HG02840 (cell line): Measurements from ENCODE around the gene AFG1L.
"Not testable (repeated sequence)": the region's sequence is repeated elsewhere in the genome, so short reads cannot be mapped to it uniquely, and the experiment has no call there.

Experiments
- ATAC-seq: cut with Tn5 transposase; IDR thresholded peaks from one replicate; pipeline ENCODE4 v1.9.1; 2021; ENCODE audit warnings: mild to moderate bottlenecking, moderate library complexity, moderate number of reproducible peaks; ENCODE audit not compliant: unreplicated experiment, low FRiP score

Gene AFG1L

DNA sequence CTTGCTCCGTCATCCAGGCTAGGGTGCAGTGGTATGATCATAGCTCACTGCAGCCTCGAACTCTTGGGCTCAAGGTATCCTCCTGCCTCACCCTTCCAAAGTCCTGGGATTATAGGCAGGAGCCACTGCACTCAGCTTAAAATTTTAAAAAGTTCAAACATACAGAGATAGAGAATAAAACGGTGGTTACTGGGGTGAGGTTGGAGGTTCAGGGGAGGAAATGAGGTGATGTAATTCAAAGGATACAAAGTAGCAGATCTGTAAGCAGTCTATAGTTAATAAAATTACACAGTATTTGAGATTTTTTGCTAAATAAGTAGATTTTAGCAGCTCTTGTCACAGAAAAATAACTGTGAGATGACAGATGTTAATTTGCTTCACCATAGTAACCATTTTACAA, 7.5 kb upstream of the AFG1L start:
- no peak for ATAC-seq

DNA sequence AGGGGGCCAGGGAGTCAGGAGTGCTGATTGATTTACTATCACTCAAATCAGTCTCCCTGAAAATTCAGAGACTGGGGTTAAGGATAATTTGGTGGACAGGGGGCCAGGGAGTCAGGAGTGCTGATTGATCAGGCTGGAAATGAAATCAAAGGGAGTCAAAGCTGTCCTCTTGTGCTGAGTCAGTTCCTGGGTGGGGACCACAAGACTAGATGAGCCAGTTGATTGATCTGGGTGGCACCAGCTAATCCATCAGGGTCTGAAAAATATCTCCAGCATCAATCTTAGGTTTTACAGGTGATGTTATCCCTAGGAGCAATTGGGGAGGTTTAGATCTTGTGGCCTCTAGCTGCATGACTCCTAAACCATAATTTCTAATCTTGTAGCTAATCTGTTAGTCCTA, 6.1 kb upstream of the AFG1L start:
- ATAC-seq = no peak

DNA sequence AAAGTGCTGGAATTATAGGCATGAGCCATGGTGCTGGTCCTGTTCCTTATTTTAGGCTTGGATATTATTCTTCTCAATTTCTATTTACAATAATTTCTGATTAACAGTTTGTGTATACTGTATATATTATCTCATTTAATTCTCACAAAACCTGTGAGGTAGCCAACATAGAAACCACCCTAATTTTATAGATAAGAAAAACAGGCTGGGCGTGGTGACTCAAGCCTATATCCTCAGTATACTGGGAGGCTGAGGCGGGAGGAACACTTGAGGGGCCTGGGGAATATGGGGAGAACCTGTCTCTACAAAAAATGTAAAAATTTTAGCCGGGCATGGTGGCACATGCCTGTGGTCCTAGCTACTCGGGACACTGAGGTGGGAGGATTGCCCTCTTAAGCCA, 3.8 kb upstream of the AFG1L start:
- no peak for ATAC-seq

DNA sequence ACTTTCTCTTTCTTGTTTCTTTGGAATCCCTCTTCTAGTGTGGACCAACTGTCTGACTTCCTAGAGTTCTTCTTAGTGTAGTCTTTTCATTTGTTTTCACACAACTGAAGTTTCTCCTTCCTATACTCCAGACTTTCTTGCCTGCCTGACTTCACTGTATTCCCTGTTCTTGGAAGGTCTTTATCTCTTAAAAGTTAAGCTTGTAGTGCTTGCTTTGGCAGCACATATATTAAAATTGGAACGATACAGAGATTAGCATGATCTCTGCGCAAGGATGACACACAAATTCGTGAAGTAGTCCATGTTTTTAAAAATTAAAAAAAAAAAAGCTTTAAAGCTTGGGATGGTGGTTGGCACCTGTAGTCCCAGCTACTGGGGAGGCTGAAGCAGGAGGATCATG, 2.3 kb upstream of the AFG1L start:
- ATAC-seq = not testable (repeated sequence)

DNA sequence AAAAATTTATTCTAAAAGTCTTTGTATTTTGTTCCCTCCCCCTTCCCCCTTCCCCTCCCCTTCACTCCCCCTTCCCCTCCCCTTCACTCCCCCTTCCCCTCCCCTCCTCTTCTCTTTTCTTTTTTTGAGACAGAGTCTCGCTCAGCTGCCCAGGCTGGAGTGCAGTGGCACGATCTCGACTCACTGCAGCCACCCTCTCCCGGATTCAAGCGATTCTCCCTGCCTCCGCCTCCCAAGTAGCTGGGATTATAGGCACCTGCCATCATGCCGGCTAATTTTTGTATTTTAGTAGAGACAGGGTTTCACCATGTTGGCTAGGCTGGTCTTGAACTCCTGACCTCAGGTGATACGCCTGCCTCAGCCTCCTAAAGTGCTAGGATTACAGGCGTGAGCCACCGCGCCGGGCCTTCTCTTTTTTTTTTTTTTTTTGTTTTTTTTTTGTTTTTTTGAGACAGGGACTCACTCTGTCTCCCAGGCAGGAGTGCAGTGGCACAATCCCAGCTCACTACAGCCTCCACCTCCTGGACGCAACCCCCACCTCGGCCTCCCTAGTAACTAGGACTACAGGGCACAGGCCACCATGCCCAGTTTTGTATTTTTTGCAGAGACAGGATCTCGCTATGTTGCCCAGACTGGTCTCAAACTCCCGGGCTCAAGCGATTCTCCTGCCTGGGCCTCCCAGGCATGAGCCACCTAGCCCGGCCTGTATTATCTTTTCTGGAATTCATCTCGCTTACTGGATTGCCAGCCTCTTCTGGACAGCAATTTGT, 1.1 kb upstream of the AFG1L start:
- ATAC-seq = no peak

DNA sequence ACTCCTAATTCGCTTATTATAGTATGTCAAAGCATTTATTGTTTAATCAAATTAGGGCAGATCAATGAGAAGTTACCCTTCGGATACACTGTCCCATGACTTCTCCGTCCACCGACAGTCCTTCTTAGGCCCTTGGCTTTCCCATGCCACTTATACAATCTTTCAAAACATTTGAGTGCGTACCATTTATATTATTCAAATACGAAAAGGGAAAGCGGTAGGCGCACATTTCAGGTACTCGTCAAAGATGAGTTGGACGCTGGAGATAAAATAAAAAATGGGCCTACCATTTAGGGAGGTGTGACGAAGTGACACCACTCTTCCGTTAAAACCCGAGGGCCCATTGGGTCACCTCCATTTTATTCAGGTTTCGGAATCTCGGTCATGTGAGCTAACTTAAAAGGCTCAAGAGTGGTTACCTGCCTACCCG, 542 bp upstream of the AFG1L start:
- ATAC-seq = peak; percentile 24

DNA sequence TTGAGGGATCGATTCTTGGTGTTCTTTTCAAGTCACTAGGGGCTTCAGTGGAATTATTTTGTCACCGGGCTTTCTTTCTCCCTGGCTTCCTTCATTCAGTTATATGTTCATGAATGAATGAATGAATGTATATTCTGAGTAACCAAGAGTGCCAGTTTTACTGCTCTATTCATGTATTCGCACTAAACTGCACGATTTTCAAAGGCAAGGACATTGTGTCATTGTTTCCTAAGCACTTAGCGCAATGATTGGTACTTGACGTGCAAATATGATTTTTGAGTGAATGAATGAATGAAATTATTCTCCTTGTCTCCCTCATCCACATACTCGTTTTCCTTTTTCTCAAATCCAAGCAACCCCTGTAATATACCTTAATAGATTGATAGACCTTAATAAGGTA, 822 bp downstream of the AFG1L start:
- no peak for ATAC-seq

DNA sequence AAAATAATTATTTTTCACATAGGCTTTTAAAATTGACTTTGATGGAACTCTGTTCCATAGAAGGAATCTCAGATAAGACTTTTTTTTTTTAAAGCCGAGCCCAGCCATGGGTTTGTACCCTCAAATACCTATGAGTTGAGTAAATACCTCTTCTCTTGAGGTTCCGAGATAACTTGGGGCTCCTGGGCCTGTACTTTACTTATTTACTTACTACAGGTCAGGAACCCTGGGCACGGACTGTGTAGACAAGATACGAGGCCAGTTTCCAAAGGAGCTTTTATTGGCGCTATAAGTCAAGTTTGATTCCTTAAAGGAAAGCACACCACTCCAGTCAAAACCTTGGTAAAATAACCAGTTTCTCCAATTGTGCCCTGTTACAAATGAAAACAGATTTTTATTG, 7.5 kb downstream of the AFG1L start:
- ATAC-seq = no peak

DNA sequence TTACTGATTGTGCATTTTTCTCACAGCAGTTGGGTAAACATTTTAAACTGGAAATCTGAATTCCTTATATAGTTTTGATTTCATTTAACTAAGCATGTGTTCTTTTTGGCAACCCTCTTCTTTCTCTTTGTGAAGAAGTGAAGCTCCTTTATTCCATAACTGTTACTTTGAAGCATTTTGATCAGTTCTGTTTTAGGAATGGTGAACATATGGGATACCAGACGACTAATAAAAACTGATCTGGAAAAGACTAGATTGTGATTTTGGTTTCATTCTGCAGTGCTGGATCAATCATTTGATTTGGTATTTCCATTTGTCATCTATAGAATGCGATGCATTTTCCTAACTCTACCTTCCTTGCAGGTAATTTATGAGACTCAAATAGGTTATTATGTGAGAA, 9.8 kb downstream of the AFG1L start:
- ATAC-seq = no peak

DNA sequence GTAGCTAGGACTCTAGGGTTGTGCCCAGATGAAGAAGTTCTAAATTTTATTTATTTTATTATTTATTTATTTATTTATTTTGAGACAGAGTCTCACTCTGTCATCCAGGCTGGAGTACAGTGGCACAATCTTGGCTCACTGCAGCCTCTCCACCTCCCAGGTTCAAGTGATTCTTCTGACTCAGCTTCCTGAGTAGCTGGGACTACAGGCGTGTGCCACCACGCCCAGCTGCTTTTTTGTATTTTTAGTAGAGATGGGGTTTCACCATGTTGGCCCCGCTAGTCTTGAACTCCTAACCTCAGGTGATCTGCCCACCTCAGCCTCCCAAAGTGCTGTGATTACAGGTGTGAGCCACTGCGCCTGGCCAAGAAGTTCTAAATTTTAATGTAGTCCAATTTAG, 13.8 kb downstream of the AFG1L start:
- not testable (repeated sequence) for ATAC-seq

DNA sequence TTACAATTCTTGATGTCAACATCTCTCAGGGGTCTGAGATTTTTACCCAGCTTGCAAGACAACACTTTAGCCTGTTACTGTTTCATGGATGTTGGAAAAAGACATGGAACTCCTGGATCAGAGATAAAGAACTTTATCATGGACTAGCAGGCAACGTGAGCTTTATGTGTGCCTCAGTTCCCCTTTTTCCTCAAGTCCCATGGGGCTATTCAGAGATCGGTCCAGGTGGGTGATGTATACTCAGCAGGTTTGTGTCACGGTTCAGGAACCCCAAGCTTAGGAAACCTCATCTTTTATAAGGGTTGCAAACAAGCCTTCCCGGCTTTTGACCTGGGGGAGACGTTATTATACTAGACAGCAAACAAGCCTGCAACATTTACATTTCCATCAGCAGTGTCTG, 15.0 kb downstream of the AFG1L start:
- no peak for ATAC-seq

DNA sequence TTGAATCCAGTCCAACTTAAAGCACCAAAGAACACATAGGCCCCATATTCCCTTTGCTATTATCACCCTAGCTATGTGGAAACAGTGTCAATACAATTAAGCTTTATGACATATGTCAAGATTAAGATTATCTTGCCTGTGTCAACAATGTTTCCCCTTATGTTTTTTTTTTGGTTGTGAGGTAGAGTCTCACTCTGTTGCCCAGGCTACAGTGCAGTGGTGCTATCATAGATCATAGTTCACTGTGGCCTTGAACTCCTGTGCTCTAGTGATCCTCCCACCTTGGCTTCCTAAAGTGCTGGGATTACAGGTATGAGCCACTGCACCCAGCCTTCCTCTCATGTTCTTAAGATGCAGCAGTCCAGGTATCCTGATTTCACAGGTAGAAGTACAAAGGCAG, 17.8 kb downstream of the AFG1L start:
- no peak for ATAC-seq

DNA sequence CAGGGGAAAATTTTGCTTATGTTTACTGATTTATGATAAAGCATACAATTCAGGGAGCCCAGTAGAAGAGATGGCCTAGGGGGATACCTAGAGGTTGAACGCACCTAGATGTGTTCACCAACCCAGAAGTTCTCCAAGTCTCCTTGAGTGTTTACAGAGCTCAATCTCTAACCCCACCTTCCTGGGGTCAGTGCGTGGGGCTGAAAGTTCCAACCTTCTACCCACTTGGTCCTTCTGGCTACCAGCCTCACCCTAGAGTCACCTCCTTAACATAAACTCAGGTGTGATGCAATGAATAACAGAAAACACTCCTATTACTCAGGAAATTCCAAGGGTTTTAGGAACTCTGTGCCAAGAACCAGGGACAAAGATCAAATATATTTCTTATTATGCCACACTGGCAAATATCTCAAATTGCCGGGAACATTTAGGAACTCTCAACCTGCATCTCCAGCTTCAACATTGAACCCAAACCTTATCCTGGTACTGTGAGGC, 26.4 kb downstream of the AFG1L start:
- ATAC-seq = no peak

DNA sequence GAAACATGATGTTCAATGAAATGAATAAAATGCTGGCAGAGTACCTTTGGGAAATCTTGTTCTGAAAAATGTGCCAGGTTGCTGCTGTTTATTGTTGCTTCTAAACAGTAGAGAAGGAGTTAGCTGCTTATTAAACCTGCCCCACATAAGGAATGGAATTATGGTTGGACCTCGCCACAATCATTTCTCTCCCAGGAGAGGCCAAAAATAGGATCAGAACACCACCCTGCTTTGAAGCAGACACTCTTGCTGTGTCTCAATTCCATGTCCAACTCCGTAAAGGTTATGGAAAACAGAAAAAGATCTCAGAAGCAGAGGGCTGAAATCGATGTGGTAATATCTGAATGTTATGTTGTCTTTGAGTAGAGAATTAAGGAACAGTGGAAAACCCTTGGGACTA, 27.9 kb downstream of the AFG1L start:
- ATAC-seq = no peak

DNA sequence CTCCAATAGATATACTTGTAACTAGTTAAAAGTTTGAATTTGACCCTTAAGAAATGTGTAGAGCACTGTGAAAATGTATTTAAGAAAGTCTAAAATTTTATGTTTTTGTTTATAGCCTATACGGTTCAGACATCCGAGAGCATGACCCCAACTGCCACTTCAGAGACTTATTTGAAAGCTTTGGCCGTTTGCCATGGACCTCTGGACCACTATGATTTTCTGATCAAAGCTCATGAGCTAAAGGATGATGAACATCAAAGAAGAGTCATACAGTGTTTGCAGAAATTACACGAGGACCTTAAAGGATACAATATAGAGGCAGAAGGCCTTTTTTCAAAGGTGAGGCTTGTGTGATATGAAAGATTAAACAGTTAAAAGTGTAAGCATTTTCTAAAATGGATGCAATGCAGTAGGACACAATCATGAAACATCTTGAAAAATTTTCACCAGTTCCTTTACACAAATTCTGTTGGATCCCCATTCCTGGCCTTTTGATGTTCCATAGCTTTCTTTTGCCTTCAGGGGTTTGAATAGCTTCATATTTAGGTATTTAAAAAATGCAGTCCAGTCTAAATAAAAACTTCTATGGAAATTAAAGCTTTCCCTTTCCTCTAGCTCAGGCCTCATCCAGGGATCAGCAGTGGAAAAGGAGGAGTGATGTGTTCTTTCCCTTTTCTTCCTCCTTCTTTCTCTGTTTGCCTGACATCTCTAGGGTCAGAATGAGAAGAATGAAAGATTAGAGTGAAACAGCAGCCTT, 29.0 kb downstream of the AFG1L start:
- no peak for ATAC-seq

DNA sequence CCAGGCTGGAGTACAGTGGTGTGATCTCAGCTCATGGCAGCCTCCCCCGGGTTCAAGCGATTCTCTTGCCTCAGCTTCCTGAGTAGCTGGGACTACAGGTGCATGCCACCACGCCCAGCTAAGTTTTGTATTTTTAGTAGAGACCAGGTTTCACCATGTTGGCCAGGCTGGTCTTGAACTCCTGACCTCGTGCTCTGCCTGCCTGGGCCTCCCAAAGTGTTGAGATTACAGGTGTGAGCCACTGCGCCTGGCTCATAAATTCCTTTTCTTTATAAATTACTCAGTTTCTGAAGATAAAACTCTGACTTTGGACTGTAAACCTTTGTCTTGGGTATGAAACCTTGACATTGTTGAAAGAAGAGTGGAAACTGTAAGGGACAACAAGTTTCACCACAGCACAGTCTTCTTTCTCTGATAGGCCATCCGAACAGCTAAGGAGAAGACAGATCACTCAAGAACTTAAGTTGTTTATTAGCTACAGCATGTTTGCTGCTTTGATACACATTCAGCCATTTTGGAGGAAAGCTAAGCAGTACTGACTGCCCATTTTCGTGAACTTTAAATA, 35.4 kb downstream of the AFG1L start:
- ATAC-seq = not testable (repeated sequence)

DNA sequence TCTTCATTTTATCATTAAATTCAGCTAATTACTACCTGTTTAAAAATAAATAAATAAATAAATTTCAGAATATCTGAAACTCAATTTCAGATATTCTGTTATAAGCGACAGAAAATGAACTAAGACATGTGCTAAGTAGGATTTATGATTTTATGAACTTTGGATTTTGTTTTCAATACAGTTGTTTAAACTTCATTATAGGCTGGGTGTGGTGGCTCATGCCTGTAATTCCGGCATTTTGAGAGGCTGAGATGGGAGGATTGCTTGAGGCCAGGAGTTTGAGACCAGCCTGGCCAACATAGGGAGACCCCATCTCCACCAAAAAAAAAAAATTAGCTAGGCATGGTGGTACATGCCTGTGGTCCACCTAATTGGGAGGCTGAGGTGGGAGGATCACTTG, 36.0 kb downstream of the AFG1L start:
- ATAC-seq = no peak

DNA sequence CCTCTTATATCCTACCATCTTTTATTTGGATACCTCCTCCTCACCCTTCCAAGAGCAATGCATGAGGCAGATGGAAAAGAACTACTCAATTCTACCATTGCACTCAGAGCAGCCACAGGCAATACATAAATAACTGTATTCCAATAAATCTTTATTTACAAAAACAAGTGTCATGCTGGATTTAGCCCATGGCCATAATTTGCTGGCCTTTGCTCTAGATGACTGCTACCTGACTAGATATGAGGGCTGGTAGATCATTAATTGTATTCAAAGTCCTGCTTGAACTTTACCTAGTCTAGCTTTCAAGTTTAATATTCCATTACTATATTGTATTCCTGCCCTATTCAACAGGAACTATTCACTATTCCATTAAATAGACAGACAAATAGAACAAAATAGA, 37.1 kb downstream of the AFG1L start:
- ATAC-seq = no peak

DNA sequence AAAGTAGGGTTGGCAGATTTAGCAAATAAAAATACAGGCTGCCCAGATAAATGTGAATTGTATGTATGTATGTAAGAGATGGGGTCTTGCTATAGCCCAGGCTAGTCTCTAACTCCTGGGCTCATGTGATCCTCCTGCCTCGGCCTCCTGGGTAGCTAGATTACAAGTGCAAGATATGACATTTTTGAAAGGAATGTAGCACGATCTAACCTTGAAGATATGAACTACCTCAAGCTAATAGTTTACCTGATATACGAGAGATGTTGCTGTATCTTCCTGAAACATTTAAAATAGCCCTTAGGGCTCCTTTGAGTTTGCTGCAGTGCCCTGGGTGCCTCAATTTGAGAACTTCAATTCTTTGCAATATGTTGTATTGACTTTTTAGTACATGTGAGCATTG, 42.1 kb downstream of the AFG1L start:
- no peak for ATAC-seq

DNA sequence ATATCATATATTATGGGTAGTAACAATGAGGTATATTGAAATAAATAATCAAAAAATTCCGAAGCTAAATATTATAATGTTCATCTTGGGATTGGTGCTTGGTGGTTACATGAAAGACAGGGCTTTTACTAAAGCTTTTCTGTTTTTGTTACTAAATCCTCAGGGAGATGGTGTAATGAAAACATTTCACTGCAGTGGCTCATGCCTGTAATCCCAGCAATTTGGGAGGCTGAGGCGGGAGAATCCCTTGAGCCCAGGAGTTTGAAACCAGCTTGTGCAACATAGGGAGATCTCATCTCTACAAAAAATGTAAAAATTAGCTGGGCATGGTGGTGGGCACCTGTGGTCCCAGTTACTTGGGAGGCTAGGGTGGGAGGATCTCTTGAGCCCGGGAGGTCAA, 42.9 kb downstream of the AFG1L start:
- ATAC-seq = no peak

DNA sequence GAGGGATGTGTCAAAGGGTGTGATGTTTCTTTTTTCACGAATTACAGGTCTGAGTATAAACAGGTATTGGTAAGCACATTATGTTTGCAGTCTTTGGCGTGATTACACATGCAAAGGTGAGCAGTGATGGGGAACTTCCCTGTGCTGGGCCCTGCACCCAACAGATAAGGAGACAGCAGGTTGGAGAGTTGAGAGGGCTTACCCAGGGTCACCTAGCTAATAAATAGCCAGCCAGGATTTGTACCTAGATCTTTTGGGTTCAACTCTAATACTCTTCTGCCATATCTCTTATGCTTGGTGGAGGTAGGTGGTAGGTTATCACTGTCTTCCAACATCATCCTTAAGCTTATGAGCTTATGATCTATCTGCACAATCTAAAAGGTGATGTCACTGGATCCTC, 46.5 kb downstream of the AFG1L start:
- no peak for ATAC-seq

DNA sequence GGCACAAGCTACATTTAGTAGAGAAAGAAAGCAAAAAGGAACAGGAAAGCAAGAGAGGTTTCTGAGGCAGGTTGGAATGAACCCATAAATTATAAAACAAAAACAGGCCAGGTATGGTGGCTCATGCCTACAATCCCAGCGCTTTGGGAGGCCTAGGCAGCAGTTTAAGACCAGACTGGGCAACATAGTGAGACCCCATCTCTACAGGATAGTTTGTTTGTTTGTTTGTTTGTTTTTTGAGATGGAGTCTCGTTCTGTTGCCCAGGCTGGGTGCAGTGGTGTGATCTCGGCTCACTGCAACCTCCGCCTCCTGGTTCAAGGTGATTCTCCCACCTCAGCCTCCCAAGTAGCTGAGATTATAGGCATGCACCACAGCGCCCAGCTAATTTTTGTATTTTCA, 49.0 kb downstream of the AFG1L start:
- ATAC-seq = no peak
